ENCODE measurements around the gene NARS2. TPM values are rescaled to one million over a fixed set of nuclear protein-coding genes. Genes with fewer than 3 reads are reported as not detected.
"Not testable (repeated sequence)": the region's sequence is repeated elsewhere in the genome, so short reads cannot be mapped to it uniquely, and the experiment has no call there.

The NARS2 gene
- total RNA-seq, 1 donor from 2014 or later, result 16.5 TPM

DNA sequence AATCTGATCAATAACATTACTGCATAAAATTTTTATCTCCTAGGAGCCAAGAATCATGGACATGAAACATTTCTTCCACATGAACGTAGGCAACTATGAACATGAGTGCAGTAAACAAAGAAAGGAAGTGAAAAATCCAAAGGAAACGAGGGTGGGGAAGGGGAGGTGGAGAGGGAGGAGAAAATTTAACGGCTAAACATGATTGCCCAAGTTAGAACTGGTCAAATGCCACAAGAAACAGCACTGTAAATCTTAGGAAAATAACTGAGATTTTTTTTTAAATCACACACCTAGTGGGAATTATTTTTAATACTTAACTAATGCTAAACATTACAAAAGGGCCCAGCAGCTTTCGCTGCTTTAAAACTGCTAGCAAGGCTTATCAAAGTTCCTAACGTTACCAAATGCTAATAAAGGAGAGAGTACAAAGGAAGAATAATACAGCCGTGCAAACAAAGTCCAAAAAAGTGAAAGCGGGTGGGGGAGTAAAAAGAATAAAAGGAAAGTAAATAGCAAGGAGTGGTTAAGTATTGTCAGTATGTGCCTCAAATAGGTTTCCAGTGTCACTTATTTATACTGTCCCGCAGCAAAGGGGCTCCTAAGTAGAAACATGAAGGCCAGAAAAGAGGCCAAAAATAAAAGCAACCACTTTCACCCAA is 13.7 kb downstream of the NARS2 start:
- peaks cover 23% of the 10 kb centered on the region for H3K4me1 Mint-ChIP-seq
- no peaks in the 10 kb centered on the region for H3K9me3 Mint-ChIP-seq
- POLR2A ChIA-PET, result no interaction called here
- intact Hi-C loops (cut with micrococcal nuclease), result loop anchor here (5.0 kb wide), 1 partner anchor 94 kb away; no protein-coding TSS in a partner anchor
- no peak for ATAC-seq (ENCODE audit: low read depth)
- no peak overlapping the region for H3K27ac Mint-ChIP-seq
- peaks cover 56% of the 10 kb centered on the region for H3K36me3 Mint-ChIP-seq (ENCODE audit: low read depth)
- peak overlapping the region; percentile 28 for H3K4me3 Mint-ChIP-seq
- TF ChIP-seq, protein P1, sequence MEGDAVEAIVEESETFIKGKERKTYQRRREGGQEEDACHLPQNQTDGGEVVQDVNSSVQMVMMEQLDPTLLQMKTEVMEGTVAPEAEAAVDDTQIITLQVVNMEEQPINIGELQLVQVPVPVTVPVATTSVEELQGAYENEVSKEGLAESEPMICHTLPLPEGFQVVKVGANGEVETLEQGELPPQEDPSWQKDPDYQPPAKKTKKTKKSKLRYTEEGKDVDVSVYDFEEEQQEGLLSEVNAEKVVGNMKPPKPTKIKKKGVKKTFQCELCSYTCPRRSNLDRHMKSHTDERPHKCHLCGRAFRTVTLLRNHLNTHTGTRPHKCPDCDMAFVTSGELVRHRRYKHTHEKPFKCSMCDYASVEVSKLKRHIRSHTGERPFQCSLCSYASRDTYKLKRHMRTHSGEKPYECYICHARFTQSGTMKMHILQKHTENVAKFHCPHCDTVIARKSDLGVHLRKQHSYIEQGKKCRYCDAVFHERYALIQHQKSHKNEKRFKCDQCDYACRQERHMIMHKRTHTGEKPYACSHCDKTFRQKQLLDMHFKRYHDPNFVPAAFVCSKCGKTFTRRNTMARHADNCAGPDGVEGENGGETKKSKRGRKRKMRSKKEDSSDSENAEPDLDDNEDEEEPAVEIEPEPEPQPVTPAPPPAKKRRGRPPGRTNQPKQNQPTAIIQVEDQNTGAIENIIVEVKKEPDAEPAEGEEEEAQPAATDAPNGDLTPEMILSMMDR (IDR thresholded peaks at IDR 0.05), result no peak
- no peak for DNase-seq
- CTCF ChIA-PET, result interaction anchor here (1.4 kb wide), 2 partner anchors 145 to 333 kb away, joined by 3 to 6 read pairs; no protein-coding TSS in a partner anchor
- H3K27me3 Mint-ChIP-seq, result no peaks in the 10 kb centered on the region

DNA sequence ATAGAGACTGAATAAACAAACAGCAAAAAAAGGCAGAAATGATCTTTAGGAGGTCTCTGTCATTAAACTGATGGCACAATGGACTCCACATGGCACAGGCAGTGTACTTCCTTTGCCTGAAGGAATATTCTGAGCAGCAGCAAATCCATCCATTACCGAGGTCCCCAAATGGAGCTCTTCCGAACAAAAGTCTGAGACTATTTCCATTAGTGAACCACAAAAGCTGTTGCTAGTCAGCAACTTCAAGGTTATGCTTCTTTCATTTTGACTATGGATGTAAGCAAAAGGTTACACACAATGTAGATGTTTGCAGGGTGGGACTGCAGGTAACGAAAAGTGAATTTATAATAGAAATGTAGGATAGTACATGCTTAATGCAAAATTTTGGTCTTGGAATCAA is 14.5 kb downstream of the NARS2 start:
- CTCF ChIA-PET, result interaction anchor here (1.4 kb wide), 2 partner anchors 144 to 332 kb away, joined by 3 to 6 read pairs; no protein-coding TSS in a partner anchor
- no peak overlapping the region for H3K27ac Mint-ChIP-seq
- TF ChIP-seq, protein P1 (IDR thresholded peaks at IDR 0.05), result no peak
- no peak overlapping the region for H3K4me3 Mint-ChIP-seq
- H3K27me3 Mint-ChIP-seq, result no peaks in the 10 kb centered on the region
- ATAC-seq (ENCODE audit: low read depth) (no peak), DNase-seq (no peak)
- peaks cover 23% of the 10 kb centered on the region for H3K4me1 Mint-ChIP-seq
- intact Hi-C loops (cut with micrococcal nuclease), result loop anchor here (5.0 kb wide), 1 partner anchor 93 kb away; no protein-coding TSS in a partner anchor
- peaks cover 56% of the 10 kb centered on the region for H3K36me3 Mint-ChIP-seq (ENCODE audit: low read depth)
- POLR2A ChIA-PET, result no interaction called here
- no peaks in the 10 kb centered on the region for H3K9me3 Mint-ChIP-seq

DNA sequence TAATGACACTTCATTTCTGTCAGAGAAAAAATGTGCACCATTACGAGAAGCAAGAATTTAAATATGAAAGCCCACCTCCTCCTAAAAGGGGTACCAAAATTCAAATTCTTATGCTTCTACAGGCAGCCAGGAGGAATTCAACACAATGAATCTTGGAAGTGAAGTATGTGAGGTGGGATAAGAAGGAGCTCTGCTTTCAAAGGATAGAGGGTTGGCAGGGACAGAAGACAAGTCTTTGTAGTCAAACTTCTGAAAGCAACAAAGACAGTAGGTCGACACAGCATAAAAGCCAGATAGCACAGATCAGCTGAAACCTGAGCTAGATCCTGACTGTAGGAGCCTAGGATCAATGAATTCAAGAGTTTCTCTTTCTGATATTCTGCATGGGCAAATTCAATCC is 17.4 kb downstream of the NARS2 start:
- intact Hi-C loops (cut with micrococcal nuclease), result no loop called here
- Mint-ChIP-seq H3K4me3 (no peak overlapping the region), H3K4me1 (peaks cover 21% of the 10 kb centered on the region), H3K27me3 (no peaks in the 10 kb centered on the region), H3K9me3 (peaks cover 2% of the 10 kb centered on the region), H3K36me3 (ENCODE audit: low read depth) (peaks cover 65% of the 10 kb centered on the region), H3K27ac (no peak overlapping the region)
- POLR2A ChIA-PET, result no interaction called here
- TF ChIP-seq, protein P1 (IDR thresholded peaks at IDR 0.05), result no peak
- ATAC-seq (ENCODE audit: low read depth) (no peak), DNase-seq (no peak)
- CTCF ChIA-PET, result interaction anchor here (0.9 kb wide), 1 partner anchor 144 kb away, joined by 4 read pairs; no protein-coding TSS in a partner anchor

DNA sequence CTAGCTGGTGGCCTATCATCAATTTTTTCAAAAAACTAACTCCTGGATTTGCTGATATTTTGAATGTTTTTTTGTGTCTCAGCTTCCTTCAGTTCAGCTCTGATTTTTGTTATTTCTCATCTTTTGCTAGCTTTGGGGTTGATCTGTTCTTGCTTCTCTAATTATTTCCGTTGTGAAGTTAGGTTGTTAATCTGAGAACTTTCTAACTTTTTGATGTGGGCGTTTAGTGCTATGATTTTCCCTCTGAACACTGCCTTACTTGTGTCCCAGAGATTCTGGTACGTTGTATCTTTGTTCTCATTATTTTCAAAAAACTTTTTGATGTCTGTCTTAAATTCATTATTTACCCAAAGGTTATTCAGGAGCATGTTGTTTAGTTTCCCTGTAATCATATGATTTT is 19.1 kb downstream of the NARS2 start:
- ATAC-seq (ENCODE audit: low read depth), result no peak
- Mint-ChIP-seq H3K4me3 (no peak overlapping the region), H3K27me3 (no peaks in the 10 kb centered on the region), H3K4me1 (peaks cover 7% of the 10 kb centered on the region), H3K36me3 (ENCODE audit: low read depth) (peaks cover 65% of the 10 kb centered on the region), H3K9me3 (peaks cover 2% of the 10 kb centered on the region), H3K27ac (no peak overlapping the region)
- intact Hi-C loops (cut with micrococcal nuclease), result no loop called here
- ChIA-PET POLR2A (no interaction called here), CTCF (no interaction called here)
- TF ChIP-seq, protein P1 (IDR thresholded peaks at IDR 0.05), result no peak
- DNase-seq, result no peak

DNA sequence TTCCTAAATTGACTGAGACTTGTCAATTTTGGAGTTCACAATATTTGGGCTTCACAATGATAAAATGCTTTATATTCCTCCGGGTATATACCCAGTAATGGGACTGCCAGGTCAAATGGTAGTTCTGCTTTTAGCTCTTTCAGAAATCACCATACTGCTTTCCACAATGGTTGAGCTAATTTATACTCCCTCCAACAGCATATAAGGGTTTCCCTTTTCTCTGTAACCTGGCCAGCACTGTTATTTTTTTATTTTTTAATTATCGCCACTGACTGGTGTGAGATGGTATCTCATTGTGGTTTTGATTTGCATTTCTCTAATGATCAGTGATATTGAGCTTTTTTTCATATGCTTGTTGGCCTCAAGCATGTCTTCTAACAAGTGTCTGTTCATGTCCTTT is 21.8 kb downstream of the NARS2 start:
- ChIA-PET POLR2A (no interaction called here), CTCF (interaction anchor here (1.6 to 2.4 kb wide), 2 partner anchors 12 to 325 kb away, joined by 3 to 12 read pairs; no protein-coding TSS in a partner anchor)
- Mint-ChIP-seq H3K9me3 (peaks cover 2% of the 10 kb centered on the region), H3K27me3 (no peaks in the 10 kb centered on the region), H3K27ac (no peak overlapping the region), H3K36me3 (ENCODE audit: low read depth) (peaks cover 53% of the 10 kb centered on the region), H3K4me3 (no peak overlapping the region), H3K4me1 (no peaks in the 10 kb centered on the region)
- no peak for DNase-seq
- intact Hi-C loops (cut with micrococcal nuclease), result no loop called here
- TF ChIP-seq, protein P1 (IDR thresholded peaks at IDR 0.05), result no peak
- ATAC-seq (ENCODE audit: low read depth), result no peak

DNA sequence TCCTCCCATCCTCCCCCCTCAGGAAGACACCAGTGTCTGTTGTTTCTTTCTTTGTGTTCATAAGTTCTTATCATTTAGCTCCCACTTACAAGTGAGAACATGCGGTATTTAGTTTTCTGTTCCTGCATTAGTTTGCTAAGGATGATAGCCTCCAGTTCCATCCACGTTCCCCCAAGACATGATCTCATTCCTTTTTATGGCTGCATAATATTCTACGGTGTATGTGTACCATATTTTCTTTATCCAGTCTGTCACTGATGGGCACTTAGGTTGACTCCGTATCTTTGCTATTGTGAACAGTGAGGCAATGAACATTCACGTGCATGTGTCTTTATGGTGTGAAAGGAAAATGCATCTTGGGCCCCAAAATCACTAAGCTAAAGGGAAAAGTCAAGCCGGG is 22.5 kb downstream of the NARS2 start:
- ATAC-seq (ENCODE audit: low read depth); H3K4me1 Mint-ChIP-seq; H3K27ac Mint-ChIP-seq; H3K9me3 Mint-ChIP-seq; intact Hi-C loops (cut with micrococcal nuclease); H3K27me3 Mint-ChIP-seq; POLR2A ChIA-PET; DNase-seq; H3K4me3 Mint-ChIP-seq: not testable (repeated sequence)
- peaks cover 50% of the 10 kb centered on the region for H3K36me3 Mint-ChIP-seq (ENCODE audit: low read depth)
- CTCF ChIA-PET, result interaction anchor here (1.6 to 1.9 kb wide), 2 partner anchors 12 to 324 kb away, joined by 3 to 8 read pairs; no protein-coding TSS in a partner anchor

Data from activated B cell treated with CpG ODN at 0.5 μM for 24 hours (primary cell).